BLaER1 treated with 17β-estradiol and CSF1 and Interleukin-3, amounts not matched to agents 10 nM and 100 nM (cell line): ENCODE results near the gene ARPC5.

Experiments
- H3K27ac ChIP-seq, 11 experiments: shearing (Covaris generic); formaldehyde crosslinking; 2 replicates each; pipeline ENCODE4 v1.8.1; 2022
- H3K27me3 ChIP-seq, 11 experiments: shearing (Covaris generic); formaldehyde crosslinking; 2 replicates each; pipeline ENCODE4 v1.8.1; 2022
- H3K36me3 ChIP-seq, 11 experiments: shearing (Covaris generic); formaldehyde crosslinking; 2 replicates each; pipeline ENCODE4 v1.8.1; 2022
- H3K4me1 ChIP-seq, 10 experiments: shearing (Covaris generic); formaldehyde crosslinking; 2 replicates each; pipeline ENCODE4 v1.8.1; 2022
- H3K4me2 ChIP-seq, 11 experiments: shearing (Covaris generic); formaldehyde crosslinking; 2 replicates each; pipeline ENCODE4 v1.8.1; 2022
- H3K4me3 ChIP-seq, 10 experiments: shearing (Covaris generic); formaldehyde crosslinking; 2 replicates each; pipeline ENCODE4 v1.8.1; 2022
- H3K9ac ChIP-seq, 11 experiments: shearing (Covaris generic); formaldehyde crosslinking; 2 replicates each; pipeline ENCODE4 v1.8.1; 2022
- H3K9me3 ChIP-seq, 11 experiments: shearing (Covaris generic); formaldehyde crosslinking; replicated peaks in 1 of 11; 2 replicates each; pipeline ENCODE4 v1.8.1; 2022
- H4K20me1 ChIP-seq, 11 experiments: shearing (Covaris generic); formaldehyde crosslinking; 2 replicates each; pipeline ENCODE4 v1.8.1; 2022
- Cebpa-rat ChIP-seq, 11 experiments: shearing (Covaris generic); IDR thresholded peaks; 2 replicates each; pipeline ENCODE4 v1.8.1; 2022

ARPC5 gene

GRCh38 chr1:183585038-183585437 is 50.5 kb downstream of the ARPC5 start:
- peak overlapping the region in 3 of 10 experiments; percentile 9 to 45 (median 21); a peak in 2 of 20 replicates for H3K4me3 ChIP-seq
- peak overlapping the region in 2 of 11 experiments; percentile 16 to 67; a peak in 4 of 22 replicates for H3K9ac ChIP-seq
- no peaks in the 10 kb centered on the region for H3K27me3 ChIP-seq
- no peak for TF ChIP-seq Cebpa-rat (IDR thresholded peaks at IDR 0.05)
- peak overlapping the region; percentile 80 to 96 (median 91); a peak in 21 of 22 replicates for H3K27ac ChIP-seq
- peak overlapping the region in 9 of 11 experiments; percentile 80 to 100 (median 91); a peak in 18 of 22 replicates for H3K4me2 ChIP-seq
- peaks cover 0 to 4% (median 0%) of the 10 kb centered on the region in 11 experiments; a peak in 3 of 22 replicates for H4K20me1 ChIP-seq
- peaks cover 0 to 15% (median 0%) of the 10 kb centered on the region in 11 experiments; a peak in 5 of 22 replicates for H3K9me3 ChIP-seq
- H3K4me1 ChIP-seq = peaks cover 61 to 98% (median 76%) of the 10 kb centered on the region in 10 experiments
- peaks cover 0 to 65% (median 23%) of the 10 kb centered on the region in 11 experiments; a peak in 15 of 22 replicates for H3K36me3 ChIP-seq

GRCh38 chr1:183584147-183584546 is 51.4 kb downstream of the ARPC5 start:
- Histone ChIP-seq H3K4me1 (peaks cover 61 to 98% (median 84%) of the 10 kb centered on the region in 10 experiments), H4K20me1 (peaks cover 0 to 4% (median 0%) of the 10 kb centered on the region in 11 experiments; a peak in 3 of 22 replicates), H3K27ac (peak overlapping the region; percentile 80 to 96 (median 91); a peak in 21 of 22 replicates), H3K4me2 (peak overlapping the region; percentile 66 to 100 (median 90)), H3K4me3 (peak overlapping the region in 7 of 10 experiments; percentile 6 to 45 (median 17); a peak in 8 of 20 replicates), H3K36me3 (peaks cover 0 to 66% (median 23%) of the 10 kb centered on the region in 11 experiments; a peak in 15 of 22 replicates), H3K9me3 (peaks cover 0 to 9% (median 0%) of the 10 kb centered on the region in 11 experiments; a peak in 5 of 22 replicates), H3K9ac (peak overlapping the region; percentile 39 to 82 (median 71); a peak in 19 of 22 replicates), H3K27me3 (no peaks in the 10 kb centered on the region)
- peak in 8 of 11 experiments; percentile 28 to 82 (median 73); a peak in 10 of 22 replicates for TF ChIP-seq Cebpa-rat (IDR thresholded peaks at IDR 0.05)

- H3K4me1 ChIP-seq = peaks cover 61 to 98% (median 89%) of the 10 kb centered on the region in 10 experiments
- peak in 3 of 11 experiments; percentile 20 to 70 (median 31); a peak in 3 of 22 replicates for TF ChIP-seq Cebpa-rat (IDR thresholded peaks at IDR 0.05)
- peak overlapping the region in 7 of 10 experiments; percentile 6 to 45 (median 17); a peak in 8 of 20 replicates for H3K4me3 ChIP-seq
- H3K27me3 ChIP-seq = no peaks in the 10 kb centered on the region
- peaks cover 0 to 7% (median 0%) of the 10 kb centered on the region in 11 experiments; a peak in 1 of 22 replicates for H3K9me3 ChIP-seq
- H3K4me2 ChIP-seq = peak overlapping the region; percentile 66 to 100 (median 90)
- peaks cover 0 to 11% (median 0%) of the 10 kb centered on the region in 11 experiments; a peak in 3 of 22 replicates for H4K20me1 ChIP-seq
- peaks cover 0 to 73% (median 23%) of the 10 kb centered on the region in 11 experiments; a peak in 15 of 22 replicates for H3K36me3 ChIP-seq
- H3K9ac ChIP-seq = peak overlapping the region; percentile 69 to 82 (median 76); a peak in 20 of 22 replicates
- peak overlapping the region; percentile 80 to 96 (median 91); a peak in 21 of 22 replicates for H3K27ac ChIP-seq
Measured at GRCh38 chr1:183583466-183583865, 52.1 kb downstream of the ARPC5 start.

- Histone ChIP-seq H3K4me1 (peaks cover 74 to 100% (median 93%) of the 10 kb centered on the region in 10 experiments), H3K4me2 (peak overlapping the region; percentile 66 to 100 (median 90)), H4K20me1 (peaks cover 0 to 23% (median 0%) of the 10 kb centered on the region in 11 experiments; a peak in 4 of 22 replicates), H3K4me3 (peak overlapping the region in 7 of 10 experiments; percentile 4 to 42 (median 23); a peak in 7 of 20 replicates), H3K27ac (peak overlapping the region; percentile 80 to 96 (median 91)), H3K9ac (peak overlapping the region; percentile 69 to 82 (median 76)), H3K27me3 (no peaks in the 10 kb centered on the region), H3K36me3 (peaks cover 0 to 82% (median 24%) of the 10 kb centered on the region in 11 experiments; a peak in 15 of 22 replicates), H3K9me3 (peaks cover 0 to 7% (median 0%) of the 10 kb centered on the region in 11 experiments; a peak in 1 of 22 replicates)
- TF ChIP-seq Cebpa-rat (IDR thresholded peaks at IDR 0.05) = no peak
Measured at GRCh38 chr1:183582021-183582713, 53.4 kb downstream of the ARPC5 start.

GRCh38 chr1:183580281-183580682 is 55.3 kb downstream of the ARPC5 start:
- Histone ChIP-seq H3K9me3 (no peaks in the 10 kb centered on the region), H3K9ac (peak overlapping the region; percentile 69 to 82 (median 76); a peak in 21 of 22 replicates), H3K36me3 (peaks cover 0 to 82% (median 24%) of the 10 kb centered on the region in 11 experiments; a peak in 15 of 22 replicates), H3K4me2 (peak overlapping the region; percentile 80 to 100 (median 94)), H3K27ac (peak overlapping the region; percentile 80 to 96 (median 91)), H4K20me1 (peaks cover 0 to 34% (median 0%) of the 10 kb centered on the region in 11 experiments; a peak in 5 of 22 replicates), H3K4me1 (peaks cover 93 to 100% (median 97%) of the 10 kb centered on the region in 10 experiments), H3K4me3 (peak overlapping the region in 3 of 10 experiments; percentile 4 to 42 (median 21); a peak in 2 of 20 replicates), H3K27me3 (no peaks in the 10 kb centered on the region)
- peak in 10 of 11 experiments; percentile 5 to 98 (median 74); a peak in 14 of 22 replicates for TF ChIP-seq Cebpa-rat (IDR thresholded peaks at IDR 0.05)

GRCh38 chr1:183578856-183579255 is 56.7 kb downstream of the ARPC5 start:
- Histone ChIP-seq H3K4me3 (peak overlapping the region in 1 of 10 experiments; percentile 20; a peak in 1 of 20 replicates), H4K20me1 (peaks cover 0 to 48% (median 0%) of the 10 kb centered on the region in 11 experiments; a peak in 5 of 22 replicates), H3K4me1 (peaks cover 80 to 100% (median 90%) of the 10 kb centered on the region in 10 experiments), H3K36me3 (peaks cover 0 to 82% (median 35%) of the 10 kb centered on the region in 11 experiments; a peak in 15 of 22 replicates), H3K4me2 (peak overlapping the region; percentile 73 to 97 (median 91)), H3K9ac (peak overlapping the region; percentile 10 to 82 (median 51); a peak in 20 of 22 replicates), H3K9me3 (no peaks in the 10 kb centered on the region), H3K27me3 (no peaks in the 10 kb centered on the region), H3K27ac (peak overlapping the region; percentile 26 to 96 (median 91); a peak in 20 of 22 replicates)
- TF ChIP-seq Cebpa-rat (IDR thresholded peaks at IDR 0.05) = no peak

- Histone ChIP-seq H3K4me1 (peaks cover 71 to 92% (median 81%) of the 10 kb centered on the region in 10 experiments), H4K20me1 (peaks cover 0 to 55% (median 0%) of the 10 kb centered on the region in 11 experiments; a peak in 6 of 22 replicates), H3K27me3 (no peaks in the 10 kb centered on the region), H3K36me3 (peaks cover 0 to 85% (median 43%) of the 10 kb centered on the region in 11 experiments; a peak in 15 of 22 replicates), H3K4me2 (peak overlapping the region; percentile 73 to 97 (median 91)), H3K9me3 (peaks cover 0 to 5% (median 0%) of the 10 kb centered on the region in 11 experiments; a peak in 1 of 22 replicates), H3K9ac (peak overlapping the region; percentile 10 to 82 (median 51); a peak in 18 of 22 replicates), H3K27ac (peak overlapping the region; percentile 26 to 96 (median 91); a peak in 20 of 22 replicates), H3K4me3 (peak overlapping the region in 2 of 10 experiments; percentile 20 to 29; a peak in 4 of 20 replicates)
- TF ChIP-seq Cebpa-rat (IDR thresholded peaks at IDR 0.05) = no peak
Measured at GRCh38 chr1:183577897-183578465, 57.6 kb downstream of the ARPC5 start.
